Measurements from ENCODE around the gene PIK3AP1. TPM values are rescaled to one million over a fixed set of nuclear protein-coding genes. Genes with fewer than 3 reads are reported as not detected.

Gene PIK3AP1
- total and polyA plus RNA-seq, 2 of the 13 experiments (the other 11 are each of a cell fraction or from before 2014, with no cell fraction given) = 3.6 to 13.8 TPM

DNA sequence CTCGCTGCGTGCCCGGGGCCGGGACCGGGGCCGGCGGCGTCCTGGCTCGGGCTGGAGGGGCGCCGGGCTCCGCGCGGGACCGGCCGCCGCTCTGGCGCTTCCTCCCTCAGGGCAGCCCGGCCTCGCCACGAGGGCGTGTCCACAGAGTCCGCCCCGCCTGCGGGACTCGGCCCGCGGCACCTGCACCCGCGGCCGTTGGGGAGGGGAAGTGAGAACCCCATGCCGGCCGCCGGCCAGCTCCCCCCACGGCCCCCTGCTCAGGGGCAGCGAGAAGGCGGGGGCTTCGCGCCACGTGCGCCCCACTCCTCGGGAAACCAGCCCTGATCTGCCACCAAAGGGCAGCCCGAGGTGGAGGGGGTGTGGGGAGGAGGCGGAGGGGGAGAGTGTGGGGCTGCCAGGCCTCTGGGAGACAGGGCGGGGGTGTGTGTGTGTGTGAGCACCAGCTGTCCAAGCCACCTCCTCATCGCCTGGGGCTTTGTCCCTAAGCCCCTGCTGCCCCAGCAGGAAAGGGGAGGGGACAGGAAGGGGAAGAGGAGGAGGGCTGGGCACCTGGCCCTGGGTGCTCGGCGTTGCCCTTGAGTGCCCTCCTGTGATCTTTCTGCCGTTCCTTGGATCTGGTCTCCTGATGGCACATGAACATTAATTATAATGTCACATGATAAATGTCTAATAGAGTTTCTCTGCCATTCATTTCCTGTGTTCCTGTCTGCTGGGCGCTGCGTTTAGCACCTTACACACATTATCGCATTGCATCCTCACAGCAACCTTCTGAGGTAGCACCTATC lies at the start of gene PIK3AP1 (continued):
- TF ChIP-seq, protein P1, sequence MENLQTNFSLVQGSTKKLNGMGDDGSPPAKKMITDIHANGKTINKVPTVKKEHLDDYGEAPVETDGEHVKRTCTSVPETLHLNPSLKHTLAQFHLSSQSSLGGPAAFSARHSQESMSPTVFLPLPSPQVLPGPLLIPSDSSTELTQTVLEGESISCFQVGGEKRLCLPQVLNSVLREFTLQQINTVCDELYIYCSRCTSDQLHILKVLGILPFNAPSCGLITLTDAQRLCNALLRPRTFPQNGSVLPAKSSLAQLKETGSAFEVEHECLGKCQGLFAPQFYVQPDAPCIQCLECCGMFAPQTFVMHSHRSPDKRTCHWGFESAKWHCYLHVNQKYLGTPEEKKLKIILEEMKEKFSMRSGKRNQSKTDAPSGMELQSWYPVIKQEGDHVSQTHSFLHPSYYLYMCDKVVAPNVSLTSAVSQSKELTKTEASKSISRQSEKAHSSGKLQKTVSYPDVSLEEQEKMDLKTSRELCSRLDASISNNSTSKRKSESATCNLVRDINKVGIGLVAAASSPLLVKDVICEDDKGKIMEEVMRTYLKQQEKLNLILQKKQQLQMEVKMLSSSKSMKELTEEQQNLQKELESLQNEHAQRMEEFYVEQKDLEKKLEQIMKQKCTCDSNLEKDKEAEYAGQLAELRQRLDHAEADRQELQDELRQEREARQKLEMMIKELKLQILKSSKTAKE (CRISPR knock-in tag; IDR thresholded peaks at IDR 0.05; ENCODE audit: borderline replicate concordance) = no peak; the same call in 1 of the 2 replicates
- TF ChIP-seq SP5 (CRISPR knock-in tag; IDR thresholded peaks at IDR 0.05; ENCODE audit: borderline replicate concordance, low read depth) = peak; percentile 17; the same call in 1 of the 2 replicates
- TF ChIP-seq, protein P2, sequence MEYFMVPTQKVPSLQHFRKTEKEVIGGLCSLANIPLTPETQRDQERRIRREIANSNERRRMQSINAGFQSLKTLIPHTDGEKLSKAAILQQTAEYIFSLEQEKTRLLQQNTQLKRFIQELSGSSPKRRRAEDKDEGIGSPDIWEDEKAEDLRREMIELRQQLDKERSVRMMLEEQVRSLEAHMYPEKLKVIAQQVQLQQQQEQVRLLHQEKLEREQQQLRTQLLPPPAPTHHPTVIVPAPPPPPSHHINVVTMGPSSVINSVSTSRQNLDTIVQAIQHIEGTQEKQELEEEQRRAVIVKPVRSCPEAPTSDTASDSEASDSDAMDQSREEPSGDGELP (IDR thresholded peaks at IDR 0.05; ENCODE audit: borderline replicate concordance, low read depth) = no peak; the same call in 1 of the 2 replicates
- TF ChIP-seq, protein P3, sequence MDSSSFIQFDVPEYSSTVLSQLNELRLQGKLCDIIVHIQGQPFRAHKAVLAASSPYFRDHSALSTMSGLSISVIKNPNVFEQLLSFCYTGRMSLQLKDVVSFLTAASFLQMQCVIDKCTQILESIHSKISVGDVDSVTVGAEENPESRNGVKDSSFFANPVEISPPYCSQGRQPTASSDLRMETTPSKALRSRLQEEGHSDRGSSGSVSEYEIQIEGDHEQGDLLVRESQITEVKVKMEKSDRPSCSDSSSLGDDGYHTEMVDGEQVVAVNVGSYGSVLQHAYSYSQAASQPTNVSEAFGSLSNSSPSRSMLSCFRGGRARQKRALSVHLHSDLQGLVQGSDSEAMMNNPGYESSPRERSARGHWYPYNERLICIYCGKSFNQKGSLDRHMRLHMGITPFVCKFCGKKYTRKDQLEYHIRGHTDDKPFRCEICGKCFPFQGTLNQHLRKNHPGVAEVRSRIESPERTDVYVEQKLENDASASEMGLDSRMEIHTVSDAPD (CRISPR knock-in tag; IDR thresholded peaks at IDR 0.05) = no peak
- TF ChIP-seq KMT2B (CRISPR knock-in tag; IDR thresholded peaks at IDR 0.05) = no peak
- no peak for TF ChIP-seq NCOA1 (CRISPR knock-in tag; IDR thresholded peaks at IDR 0.05)
- no peak for TF ChIP-seq DR1 (CRISPR knock-in tag; IDR thresholded peaks at IDR 0.05)
- no peak for TF ChIP-seq SP140L (CRISPR knock-in tag; IDR thresholded peaks at IDR 0.05; ENCODE audit: borderline replicate concordance)
- 0 out of 2 replicates have a peak, but pooled peaks have one; percentile 16 for TF ChIP-seq ELF1 (CRISPR knock-in tag; IDR thresholded peaks at IDR 0.05)
- TF ChIP-seq, protein P4, sequence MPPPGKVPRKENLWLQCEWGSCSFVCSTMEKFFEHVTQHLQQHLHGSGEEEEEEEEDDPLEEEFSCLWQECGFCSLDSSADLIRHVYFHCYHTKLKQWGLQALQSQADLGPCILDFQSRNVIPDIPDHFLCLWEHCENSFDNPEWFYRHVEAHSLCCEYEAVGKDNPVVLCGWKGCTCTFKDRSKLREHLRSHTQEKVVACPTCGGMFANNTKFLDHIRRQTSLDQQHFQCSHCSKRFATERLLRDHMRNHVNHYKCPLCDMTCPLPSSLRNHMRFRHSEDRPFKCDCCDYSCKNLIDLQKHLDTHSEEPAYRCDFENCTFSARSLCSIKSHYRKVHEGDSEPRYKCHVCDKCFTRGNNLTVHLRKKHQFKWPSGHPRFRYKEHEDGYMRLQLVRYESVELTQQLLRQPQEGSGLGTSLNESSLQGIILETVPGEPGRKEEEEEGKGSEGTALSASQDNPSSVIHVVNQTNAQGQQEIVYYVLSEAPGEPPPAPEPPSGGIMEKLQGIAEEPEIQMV (CRISPR knock-in tag; IDR thresholded peaks at IDR 0.05; ENCODE audit: low read depth) = no peak
- TF ChIP-seq HMG20A (CRISPR knock-in tag; IDR thresholded peaks at IDR 0.05; ENCODE audit: borderline replicate concordance) = no peak
- no peak for TF ChIP-seq KLF6 (CRISPR knock-in tag; IDR thresholded peaks at IDR 0.05)
- TF ChIP-seq ETV6 (CRISPR knock-in tag; conservative IDR thresholded peaks at IDR 0.05) = no peak
- TF ChIP-seq BORCS8-MEF2B (CRISPR knock-in tag; IDR thresholded peaks at IDR 0.05) = no peak
- TF ChIP-seq ZEB1 (IDR thresholded peaks at IDR 0.05; ENCODE audit: insufficient replicate concordance, low read depth) = no peak
- TF ChIP-seq RFX3 (CRISPR knock-in tag; IDR thresholded peaks at IDR 0.05) = no peak
- TF ChIP-seq, protein P5, sequence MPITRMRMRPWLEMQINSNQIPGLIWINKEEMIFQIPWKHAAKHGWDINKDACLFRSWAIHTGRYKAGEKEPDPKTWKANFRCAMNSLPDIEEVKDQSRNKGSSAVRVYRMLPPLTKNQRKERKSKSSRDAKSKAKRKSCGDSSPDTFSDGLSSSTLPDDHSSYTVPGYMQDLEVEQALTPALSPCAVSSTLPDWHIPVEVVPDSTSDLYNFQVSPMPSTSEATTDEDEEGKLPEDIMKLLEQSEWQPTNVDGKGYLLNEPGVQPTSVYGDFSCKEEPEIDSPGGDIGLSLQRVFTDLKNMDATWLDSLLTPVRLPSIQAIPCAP (CRISPR knock-in tag; IDR thresholded peaks at IDR 0.05; ENCODE audit: low read depth) = no peak
- TF ChIP-seq MEIS1 (CRISPR knock-in tag; IDR thresholded peaks at IDR 0.05; ENCODE audit: borderline replicate concordance) = no peak
- no peak for TF ChIP-seq SSRP1 (CRISPR knock-in tag; IDR thresholded peaks at IDR 0.05)
- no peak for TF ChIP-seq ZKSCAN5 (CRISPR knock-in tag; IDR thresholded peaks at IDR 0.05)
- TF ChIP-seq, protein P6, sequence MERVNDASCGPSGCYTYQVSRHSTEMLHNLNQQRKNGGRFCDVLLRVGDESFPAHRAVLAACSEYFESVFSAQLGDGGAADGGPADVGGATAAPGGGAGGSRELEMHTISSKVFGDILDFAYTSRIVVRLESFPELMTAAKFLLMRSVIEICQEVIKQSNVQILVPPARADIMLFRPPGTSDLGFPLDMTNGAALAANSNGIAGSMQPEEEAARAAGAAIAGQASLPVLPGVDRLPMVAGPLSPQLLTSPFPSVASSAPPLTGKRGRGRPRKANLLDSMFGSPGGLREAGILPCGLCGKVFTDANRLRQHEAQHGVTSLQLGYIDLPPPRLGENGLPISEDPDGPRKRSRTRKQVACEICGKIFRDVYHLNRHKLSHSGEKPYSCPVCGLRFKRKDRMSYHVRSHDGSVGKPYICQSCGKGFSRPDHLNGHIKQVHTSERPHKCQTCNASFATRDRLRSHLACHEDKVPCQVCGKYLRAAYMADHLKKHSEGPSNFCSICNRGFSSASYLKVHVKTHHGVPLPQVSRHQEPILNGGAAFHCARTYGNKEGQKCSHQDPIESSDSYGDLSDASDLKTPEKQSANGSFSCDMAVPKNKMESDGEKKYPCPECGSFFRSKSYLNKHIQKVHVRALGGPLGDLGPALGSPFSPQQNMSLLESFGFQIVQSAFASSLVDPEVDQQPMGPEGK (CRISPR knock-in tag; IDR thresholded peaks at IDR 0.05) = peak; percentile 67; the same call in 1 of the 2 replicates
- TF ChIP-seq POLR2A (IDR thresholded peaks at IDR 0.05; ENCODE audit: insufficient read depth in 1 of 2, low read depth in 2 of 2, low read length in 2 of 2) = peak in 1 of 2 experiments; percentile 40; a peak in 1 of 4 replicates
